Upper lobe of left lung (tissue), 6 donors: ENCODE results near the gene GGTA1. TPM values are rescaled to one million over a fixed set of nuclear protein-coding genes. Genes with fewer than 3 reads are reported as not detected.

Experiments used
- ATAC-seq, 2 donors: fragments of 200-7000 bp; cut with Tn5 transposase; one replicate each; pipeline ENCODE4 v1.9.1; 2022; ENCODE audit warnings: mild to moderate bottlenecking in 2 of 2, moderate library complexity in 2 of 2; ENCODE audit not compliant: low FRiP score in 2 of 2
- DNase-seq, 2 donors: peaks; one replicate each; pipeline ENCODE4 v3.0.0-alpha.2; 2019 to 2020
- H3K27ac ChIP-seq, 4 donors: fragments of 200-600 bp; sonication (generic); one replicate each; pipeline ENCODE4 v1.5.1; 2016 to 2019
- H3K27me3 ChIP-seq, 4 donors: fragments of 200-600 bp; sonication (generic); one replicate each; pipeline ENCODE4 v1.5.1; 2017 to 2019
- H3K36me3 ChIP-seq, 4 donors: fragments of 200-600 bp; sonication (generic); one replicate each; pipeline ENCODE4 v1.5.1; 2016 to 2019
- H3K4me1 ChIP-seq, 4 donors: fragments of 200-600 bp; sonication (generic); one replicate each; pipeline ENCODE4 v1.5.1; 2018 to 2019
- H3K4me3 ChIP-seq, 4 donors: fragments of 200-600 bp; sonication (generic); one replicate each; pipeline ENCODE4 v1.5.1; 2017 to 2019; ENCODE audit warnings: mild to moderate bottlenecking in 2 of 4, moderate library complexity in 1 of 4
- H3K9me3 ChIP-seq, 4 donors: fragments of 200-600 bp; sonication (generic); one replicate each; pipeline ENCODE4 v1.5.1; 2018 to 2019
- CTCF ChIP-seq, 6 experiments: fragments of 450-650 bp in 4 of 6; fragments of 200-600 bp in 2 of 6; sonication (generic) in 2 of 6; IDR thresholded peaks; one replicate each; pipeline ENCODE4 v1.5.1; 2016 to 2019; ENCODE audit warnings: antibody characterized with exemption in 6 of 6
- EP300 ChIP-seq, 4 donors: sonication (generic); formaldehyde crosslinking; IDR thresholded peaks; one replicate each; pipeline ENCODE4 v1.5.1; 2017; ENCODE audit warnings: antibody characterized with exemption in 4 of 4, control low read depth in 2 of 4
- POLR2A ChIP-seq, 4 donors: fragments of 450-650 bp; IDR thresholded peaks; one replicate each; pipeline ENCODE4 v1.5.1; 2016 to 2017; ENCODE audit warnings: antibody characterized with exemption in 4 of 4, mild to moderate bottlenecking in 2 of 4
- POLR2AphosphoS5 ChIP-seq, 2 donors: sonication (generic); formaldehyde crosslinking; IDR thresholded peaks; one replicate each; pipeline ENCODE4 v1.5.1; 2017; ENCODE audit warnings: antibody characterized with exemption in 2 of 2
- WGBS, 2 donors: methylation state at CpG; one replicate each; pipeline ENCODE4 v1.1.5; 2017 to 2018; 5-methylcytosine and 5-hydroxymethylcytosine counted together
- total RNA-seq, 6 donors: library from RNA; depleted of rRNA in 4 of 6; stranded (reverse); fragments of >200 nt in 4 of 6; gene quantifications; one replicate each; pipeline versions ENCODE4 v1.1.0 to v1.2.1, GENCODE V29; 2016 to 2021
- donor health status: DM: no; HTN: no; CAD: no; lungs with moderate emphysema.
- donor health status: DM: no; HTN: yes; CAD: no; lungs with severe emphysema.

Gene GGTA1
- total RNA-seq, 6 donors from 2014 or later: 6.3 to 12.3 (median 8.1) TPM

DNA sequence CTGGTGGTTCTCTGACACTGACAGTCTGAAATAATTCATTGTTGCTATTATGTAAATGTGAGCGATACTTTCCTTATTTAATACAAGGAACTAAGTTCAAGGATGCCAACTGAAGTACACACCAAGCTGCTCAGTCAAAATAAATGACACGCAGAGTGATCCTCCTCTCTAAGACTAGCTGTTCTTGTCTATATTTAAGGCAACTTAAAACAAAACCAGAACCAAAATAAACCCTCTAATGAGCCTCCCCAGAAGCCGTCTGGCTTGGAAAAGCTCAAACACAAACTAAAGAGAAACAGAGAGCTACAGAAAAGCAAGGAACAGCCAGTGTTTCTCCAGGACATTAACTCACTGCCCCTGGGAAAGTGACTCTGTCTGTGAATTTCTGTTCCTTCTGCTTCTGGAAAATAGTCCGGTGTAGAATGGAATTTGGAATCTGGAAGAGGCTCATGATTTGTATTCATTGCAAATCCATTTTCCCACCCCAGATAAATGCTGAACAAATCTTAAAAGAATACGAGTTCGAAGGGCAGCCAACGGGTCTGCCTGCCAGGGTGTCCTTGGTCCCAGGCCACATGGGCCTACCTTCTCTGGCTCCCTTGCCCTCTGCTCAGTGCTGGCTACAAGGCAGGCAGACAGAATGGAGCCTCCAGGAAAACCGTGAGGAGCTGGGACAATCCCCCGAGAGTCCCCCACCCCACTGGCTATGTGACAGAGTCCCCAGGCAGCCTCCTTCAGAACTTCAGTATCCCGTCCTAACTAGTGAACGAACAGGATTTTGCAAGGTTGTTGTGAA lies 14.8 kb downstream of the GGTA1 start:
- H3K27ac ChIP-seq: peak overlapping the region in 2 of 4 donors; percentile 64 to 70
- H3K27me3 ChIP-seq: no peaks in the 10 kb centered on the region
- no peak overlapping the region for H3K4me3 ChIP-seq
- peaks cover 0 to 6% (median 5%) of the 10 kb centered on the region in 4 donors for H3K4me1 ChIP-seq
- WGBS, 2 donors: 76 to 81% methylated on average over 11 of the region's 11 CpGs
- H3K9me3 ChIP-seq: no peaks in the 10 kb centered on the region
- TF ChIP-seq EP300 (IDR thresholded peaks at IDR 0.05) (no peak), CTCF (IDR thresholded peaks at IDR 0.05) (no peak), POLR2A (IDR thresholded peaks at IDR 0.05) (no peak)
- no peak for ATAC-seq
- no peaks in the 10 kb centered on the region for H3K36me3 ChIP-seq
- DNase-seq: no peak

GRCh38 chr9:121483473-121484031 lies 16.1 kb downstream of the GGTA1 start:
- no peak for TF ChIP-seq EP300 (IDR thresholded peaks at IDR 0.05)
- TF ChIP-seq POLR2AphosphoS5 (IDR thresholded peaks at IDR 0.05): no peak
- Histone ChIP-seq H3K27ac (no peak overlapping the region), H3K27me3 (no peaks in the 10 kb centered on the region), H3K9me3 (no peaks in the 10 kb centered on the region), H3K4me1 (peaks cover 0 to 6% (median 5%) of the 10 kb centered on the region in 4 donors), H3K36me3 (no peaks in the 10 kb centered on the region), H3K4me3 (no peak overlapping the region)
- no peak for DNase-seq
- ATAC-seq: no peak
- WGBS, 2 donors: 80% methylated on average over 7 of the region's 7 CpGs

GRCh38 chr9:121483049-121483448 lies 16.6 kb downstream of the GGTA1 start:
- no peak overlapping the region for H3K27ac ChIP-seq
- no peaks in the 10 kb centered on the region for H3K36me3 ChIP-seq
- 61 to 63% methylated on average over 5 of the region's 5 CpGs for WGBS, 2 donors
- no peaks in the 10 kb centered on the region for H3K9me3 ChIP-seq
- DNase-seq (peak in 1 of 2 donors; percentile 26), ATAC-seq (no peak)
- peaks cover 0 to 6% (median 5%) of the 10 kb centered on the region in 4 donors for H3K4me1 ChIP-seq
- no peaks in the 10 kb centered on the region for H3K27me3 ChIP-seq
- no peak overlapping the region for H3K4me3 ChIP-seq
- TF ChIP-seq POLR2AphosphoS5 (IDR thresholded peaks at IDR 0.05) (no peak), POLR2A (IDR thresholded peaks at IDR 0.05) (no peak), CTCF (IDR thresholded peaks at IDR 0.05) (no peak), EP300 (IDR thresholded peaks at IDR 0.05) (no peak)

DNA sequence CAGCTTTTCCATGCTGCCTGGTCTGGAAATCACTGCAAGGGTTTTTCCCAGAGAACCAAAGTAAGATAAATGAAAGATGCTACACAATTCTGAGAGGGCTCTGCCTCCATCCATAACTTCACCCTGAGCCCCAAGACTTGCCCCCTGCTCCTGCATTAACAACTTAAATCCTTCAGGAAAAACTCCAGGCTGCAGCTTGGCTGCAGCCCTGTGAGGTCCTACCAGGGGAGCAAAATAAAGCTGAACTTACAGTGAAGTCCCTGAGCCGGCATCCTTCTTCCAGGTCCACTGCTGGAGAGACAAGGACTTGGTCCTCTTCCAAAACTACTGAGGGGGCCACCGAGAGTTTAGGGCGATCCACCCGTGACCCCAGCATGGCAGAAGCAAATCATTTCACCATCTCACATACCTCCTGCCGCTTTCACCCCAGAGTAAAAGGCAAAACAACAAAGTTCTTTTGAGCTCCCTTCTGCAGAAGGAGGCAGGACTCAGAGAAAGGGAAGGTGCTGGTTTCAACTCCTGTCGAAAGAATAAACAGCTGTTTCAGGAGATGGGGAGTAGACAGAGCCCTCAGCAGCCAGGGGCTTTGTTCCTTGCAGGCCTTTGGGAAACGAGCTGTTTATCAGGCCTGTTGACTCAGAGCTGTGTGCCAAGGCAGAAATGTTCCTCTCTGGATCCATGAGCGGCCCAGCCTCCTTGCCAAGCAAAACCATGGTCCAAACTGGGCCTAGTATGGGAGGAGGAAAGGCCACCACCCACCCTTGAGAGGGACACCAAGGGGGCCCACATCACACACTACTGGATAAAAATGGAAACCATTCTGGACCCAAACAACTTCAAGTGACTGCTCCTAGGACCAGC lies 20.6 kb downstream of the GGTA1 start:
- no peaks in the 10 kb centered on the region for H3K27me3 ChIP-seq
- TF ChIP-seq EP300 (IDR thresholded peaks at IDR 0.05) (no peak), POLR2A (IDR thresholded peaks at IDR 0.05) (no peak), CTCF (IDR thresholded peaks at IDR 0.05) (no peak), POLR2AphosphoS5 (IDR thresholded peaks at IDR 0.05) (no peak)
- DNase-seq (no peak), ATAC-seq (no peak)
- no peaks in the 10 kb centered on the region for H3K36me3 ChIP-seq
- WGBS, 2 donors: 54 to 72% methylated on average over 8 of the region's 8 CpGs
- no peak overlapping the region for H3K27ac ChIP-seq
- H3K4me3 ChIP-seq: no peak overlapping the region
- no peaks in the 10 kb centered on the region for H3K9me3 ChIP-seq
- H3K4me1 ChIP-seq: no peaks in the 10 kb centered on the region

- H3K27ac ChIP-seq: no peak overlapping the region
- WGBS, 2 donors: 85 to 92% methylated on average over 4 to 5 of the region's 5 CpGs
- no peaks in the 10 kb centered on the region for H3K4me1 ChIP-seq
- no peak overlapping the region for H3K4me3 ChIP-seq
- no peaks in the 10 kb centered on the region for H3K9me3 ChIP-seq
- DNase-seq: no peak
- no peaks in the 10 kb centered on the region for H3K36me3 ChIP-seq
- peak in 1 of 2 donors; percentile 47 for ATAC-seq
- H3K27me3 ChIP-seq: no peaks in the 10 kb centered on the region
- TF ChIP-seq CTCF (IDR thresholded peaks at IDR 0.05): no peak
- TF ChIP-seq POLR2A (IDR thresholded peaks at IDR 0.05): no peak
- TF ChIP-seq EP300 (IDR thresholded peaks at IDR 0.05): no peak
- no peak for TF ChIP-seq POLR2AphosphoS5 (IDR thresholded peaks at IDR 0.05)
Observed at GRCh38 chr9:121476156-121476555, 23.5 kb downstream of the GGTA1 start.
